ENCODE measurements around the gene MCF2L.

The MCF2L gene

GRCh38 chr13:113014752-113015745 is 46.0 kb downstream of the MCF2L start:
- TF ChIP-seq, protein P1, sequence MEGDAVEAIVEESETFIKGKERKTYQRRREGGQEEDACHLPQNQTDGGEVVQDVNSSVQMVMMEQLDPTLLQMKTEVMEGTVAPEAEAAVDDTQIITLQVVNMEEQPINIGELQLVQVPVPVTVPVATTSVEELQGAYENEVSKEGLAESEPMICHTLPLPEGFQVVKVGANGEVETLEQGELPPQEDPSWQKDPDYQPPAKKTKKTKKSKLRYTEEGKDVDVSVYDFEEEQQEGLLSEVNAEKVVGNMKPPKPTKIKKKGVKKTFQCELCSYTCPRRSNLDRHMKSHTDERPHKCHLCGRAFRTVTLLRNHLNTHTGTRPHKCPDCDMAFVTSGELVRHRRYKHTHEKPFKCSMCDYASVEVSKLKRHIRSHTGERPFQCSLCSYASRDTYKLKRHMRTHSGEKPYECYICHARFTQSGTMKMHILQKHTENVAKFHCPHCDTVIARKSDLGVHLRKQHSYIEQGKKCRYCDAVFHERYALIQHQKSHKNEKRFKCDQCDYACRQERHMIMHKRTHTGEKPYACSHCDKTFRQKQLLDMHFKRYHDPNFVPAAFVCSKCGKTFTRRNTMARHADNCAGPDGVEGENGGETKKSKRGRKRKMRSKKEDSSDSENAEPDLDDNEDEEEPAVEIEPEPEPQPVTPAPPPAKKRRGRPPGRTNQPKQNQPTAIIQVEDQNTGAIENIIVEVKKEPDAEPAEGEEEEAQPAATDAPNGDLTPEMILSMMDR (IDR thresholded peaks at IDR 0.05) = no peak
- H3K79me2 ChIP-seq = peaks cover 2% of the 10 kb centered on the region

DNA sequence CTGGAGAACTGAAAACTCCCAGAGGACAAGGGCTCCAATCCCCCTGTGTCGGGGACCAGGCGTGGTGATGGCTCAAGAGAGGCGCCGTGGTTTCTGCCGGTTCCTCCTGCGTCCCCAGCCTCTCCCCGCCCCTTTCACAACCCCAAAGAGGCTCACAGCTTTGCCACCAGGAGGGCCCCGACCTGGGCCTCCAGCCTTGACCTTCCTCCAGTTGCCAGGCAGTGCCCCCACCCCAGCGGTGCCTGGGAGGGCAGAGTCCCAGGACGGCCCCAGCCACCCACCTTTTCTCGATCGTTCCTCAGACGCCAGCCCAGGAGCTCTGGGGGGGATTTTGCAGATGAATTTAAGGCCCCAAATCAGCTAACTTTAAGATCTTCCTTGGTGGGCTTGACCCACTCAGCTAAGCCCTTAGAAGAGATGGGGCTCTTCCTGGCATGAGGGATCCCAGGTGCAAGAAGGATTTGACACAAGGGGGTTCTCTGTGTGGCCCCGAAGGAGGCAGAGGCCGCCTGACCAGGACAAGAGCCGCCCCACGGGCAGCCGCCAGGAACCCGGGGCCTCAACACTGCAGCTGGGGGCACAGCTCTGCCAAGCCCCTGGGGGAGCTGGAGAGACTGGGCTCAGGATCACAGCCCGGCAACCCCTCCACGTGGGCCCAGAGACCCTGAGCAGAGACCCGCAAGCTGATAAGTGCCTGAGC is 47.0 kb downstream of the MCF2L start:
- no peaks in the 10 kb centered on the region for H3K36me3 ChIP-seq (ENCODE audit: control insufficient read depth, insufficient read depth, low read length)
- no peak overlapping the region for H2AFZ ChIP-seq

More at GRCh38 chr13:113014752-113015745, 46.0 kb downstream of the MCF2L start:
- no peaks in the 10 kb centered on the region for H3K9me3 ChIP-seq (ENCODE audit: control insufficient read depth, low read length)
- no peaks in the 10 kb centered on the region for H3K36me3 ChIP-seq (ENCODE audit: control insufficient read depth, insufficient read depth, low read length)
- no peak overlapping the region for H2AFZ ChIP-seq
- H3K27ac ChIP-seq = no peak overlapping the region
- peaks cover 6% of the 10 kb centered on the region for H3K4me1 ChIP-seq
- no peak overlapping the region for H3K9ac ChIP-seq
- no peak overlapping the region for H3K4me3 ChIP-seq (ENCODE audit: low read depth, low read length)
- H3K4me2 ChIP-seq (ENCODE audit: low read length) = no peak overlapping the region
- H3K27me3 ChIP-seq (ENCODE audit: control insufficient read depth, insufficient read depth, low read length) = no peaks in the 10 kb centered on the region

DNA sequence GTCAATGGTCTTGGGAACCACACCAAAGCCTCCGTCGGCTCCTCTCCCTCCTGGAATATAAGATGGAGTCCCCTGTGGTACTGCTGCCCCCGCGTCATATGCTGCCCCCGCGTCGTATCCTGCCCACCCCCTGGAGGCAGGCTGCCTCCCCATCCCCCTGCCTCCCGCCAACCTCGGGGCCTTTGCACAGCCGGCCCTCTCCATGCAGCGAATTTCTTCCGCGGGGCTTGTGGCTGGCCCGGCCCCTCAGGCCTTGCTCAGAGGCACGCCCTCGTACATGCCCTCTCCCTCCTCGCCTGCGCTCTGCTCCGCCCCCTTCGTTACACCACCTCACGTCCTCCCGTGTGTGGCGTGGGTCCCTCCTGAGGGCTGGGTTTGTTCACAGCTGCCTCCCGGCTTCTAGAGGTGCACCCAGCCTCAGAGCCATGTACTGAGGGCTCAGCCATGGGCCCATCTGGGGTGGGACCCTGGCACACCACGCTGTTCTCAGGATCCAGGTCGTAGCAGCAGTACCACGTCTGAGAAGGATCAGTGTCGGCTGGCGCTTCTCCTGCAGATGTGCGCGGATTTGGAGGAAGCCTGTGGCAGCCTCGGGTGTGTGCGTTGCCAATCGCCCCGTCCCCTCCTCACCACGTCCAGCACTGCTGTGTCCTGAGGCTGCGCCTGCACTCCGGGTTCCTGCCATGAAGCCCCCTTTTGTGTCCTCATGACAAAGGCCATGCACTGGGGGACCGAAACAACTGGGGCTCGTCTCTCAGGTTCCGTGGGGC is 47.7 kb downstream of the MCF2L start:
- Histone ChIP-seq H3K9me3 (ENCODE audit: control insufficient read depth, low read length) (no peaks in the 10 kb centered on the region), H3K27ac (no peak overlapping the region), H3K4me3 (ENCODE audit: low read depth, low read length) (no peak overlapping the region), H3K36me3 (ENCODE audit: control insufficient read depth, insufficient read depth, low read length) (no peaks in the 10 kb centered on the region), H3K4me2 (ENCODE audit: low read length) (no peak overlapping the region), H3K27me3 (ENCODE audit: control insufficient read depth, insufficient read depth, low read length) (no peaks in the 10 kb centered on the region), H3K79me2 (peaks cover 2% of the 10 kb centered on the region), H3K4me1 (peaks cover 6% of the 10 kb centered on the region), H2AFZ (no peak overlapping the region), H3K9ac (no peak overlapping the region)
- TF ChIP-seq, protein P1 (IDR thresholded peaks at IDR 0.05) = no peak

More for the DNA sequence above, 47.0 kb downstream of the MCF2L start:
- peaks cover 2% of the 10 kb centered on the region for H3K79me2 ChIP-seq
- H3K4me3 ChIP-seq (ENCODE audit: low read depth, low read length) = no peak overlapping the region
- TF ChIP-seq, protein P1 (IDR thresholded peaks at IDR 0.05) = no peak
- no peak overlapping the region for H3K27ac ChIP-seq
- peaks cover 6% of the 10 kb centered on the region for H3K4me1 ChIP-seq
- no peaks in the 10 kb centered on the region for H3K27me3 ChIP-seq (ENCODE audit: control insufficient read depth, insufficient read depth, low read length)
- no peaks in the 10 kb centered on the region for H3K9me3 ChIP-seq (ENCODE audit: control insufficient read depth, low read length)
- H3K9ac ChIP-seq = no peak overlapping the region
- no peak overlapping the region for H3K4me2 ChIP-seq (ENCODE audit: low read length)

- Histone ChIP-seq H3K9ac (no peak overlapping the region), H3K4me3 (ENCODE audit: low read depth, low read length) (no peak overlapping the region), H3K27ac (no peak overlapping the region)
Measured at GRCh38 chr13:113017506-113018215, 48.6 kb downstream of the MCF2L start.

More at GRCh38 chr13:113017506-113018215, 48.6 kb downstream of the MCF2L start:
- H2AFZ ChIP-seq = no peak overlapping the region
- no peak overlapping the region for H3K4me2 ChIP-seq (ENCODE audit: low read length)
- TF ChIP-seq, protein P1 (IDR thresholded peaks at IDR 0.05) = no peak
- no peaks in the 10 kb centered on the region for H3K36me3 ChIP-seq (ENCODE audit: control insufficient read depth, insufficient read depth, low read length)
- no peaks in the 10 kb centered on the region for H3K9me3 ChIP-seq (ENCODE audit: control insufficient read depth, low read length)
- H3K79me2 ChIP-seq = peaks cover 2% of the 10 kb centered on the region
- H3K4me1 ChIP-seq = peaks cover 6% of the 10 kb centered on the region
- H3K27me3 ChIP-seq (ENCODE audit: control insufficient read depth, insufficient read depth, low read length) = no peaks in the 10 kb centered on the region

Measured in parathyroid adenoma (tissue), 2 donors.